Measurements from ENCODE around the gene COG5. TPM values are rescaled to one million over a fixed set of nuclear protein-coding genes. Genes with fewer than 3 reads are reported as not detected.

COG5 gene
- total RNA-seq, 1 experiment from 2014 or later: 20.2 TPM

DNA sequence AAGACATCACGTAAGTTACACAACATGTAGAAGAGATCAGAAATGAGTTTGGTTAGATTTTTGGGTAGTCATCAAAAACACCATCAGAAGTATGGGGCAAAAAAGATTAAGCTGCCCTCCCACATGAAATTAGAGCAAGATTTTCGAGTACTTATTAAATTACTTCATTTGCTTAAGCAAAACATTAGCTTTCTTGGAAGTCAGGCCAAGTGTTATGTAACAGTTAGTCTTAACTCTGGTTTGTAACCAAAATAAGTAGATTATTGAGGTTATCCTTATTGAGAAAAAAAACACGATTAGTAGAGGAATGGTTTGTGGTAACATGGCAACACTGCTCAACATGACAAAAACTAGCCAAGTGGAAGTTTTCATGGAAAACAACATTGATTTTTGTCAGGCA is 357.0 kb downstream of the COG5 start:
- H3K27me3 ChIP-seq (ENCODE audit: insufficient read depth, low read length): no peaks in the 10 kb centered on the region
- H3K56ac ChIP-seq (ENCODE audit: insufficient read length, low read depth, low read length): no peak overlapping the region
- Mint-ChIP-seq H3K4me1 (no peaks in the 10 kb centered on the region), H3K9me3 (no peaks in the 10 kb centered on the region), H3K36me3 (ENCODE audit: insufficient read depth in 1 of 3, low read depth in 3 of 3) (peaks cover 7 to 33% (median 25%) of the 10 kb centered on the region in 3 experiments; a peak in 6 of 7 replicates), H3K4me3 (no peak overlapping the region), H3K27ac (no peak overlapping the region), H3K27me3 (ENCODE audit: low read depth) (no peaks in the 10 kb centered on the region)
- no peak overlapping the region for H2BK12ac ChIP-seq (ENCODE audit: insufficient read length, low read depth, low read length)
- H2BK120ac ChIP-seq (ENCODE audit: low read depth, low read length, poor library complexity, severe bottlenecking): no peak overlapping the region
- no peak overlapping the region for H4K8ac ChIP-seq (replicated peaks; ENCODE audit: insufficient read length, low read depth, low read length)
- H3K79me2 ChIP-seq (ENCODE audit: insufficient read depth, low read length): no peaks in the 10 kb centered on the region
- no peaks in the 10 kb centered on the region for H3K23me2 ChIP-seq (ENCODE audit: insufficient read length, low read depth, low read length, poor library complexity, severe bottlenecking)
- H3K4me2 ChIP-seq (ENCODE audit: insufficient read depth, insufficient read length, low read length): no peak overlapping the region
- TF ChIP-seq, protein P1, sequence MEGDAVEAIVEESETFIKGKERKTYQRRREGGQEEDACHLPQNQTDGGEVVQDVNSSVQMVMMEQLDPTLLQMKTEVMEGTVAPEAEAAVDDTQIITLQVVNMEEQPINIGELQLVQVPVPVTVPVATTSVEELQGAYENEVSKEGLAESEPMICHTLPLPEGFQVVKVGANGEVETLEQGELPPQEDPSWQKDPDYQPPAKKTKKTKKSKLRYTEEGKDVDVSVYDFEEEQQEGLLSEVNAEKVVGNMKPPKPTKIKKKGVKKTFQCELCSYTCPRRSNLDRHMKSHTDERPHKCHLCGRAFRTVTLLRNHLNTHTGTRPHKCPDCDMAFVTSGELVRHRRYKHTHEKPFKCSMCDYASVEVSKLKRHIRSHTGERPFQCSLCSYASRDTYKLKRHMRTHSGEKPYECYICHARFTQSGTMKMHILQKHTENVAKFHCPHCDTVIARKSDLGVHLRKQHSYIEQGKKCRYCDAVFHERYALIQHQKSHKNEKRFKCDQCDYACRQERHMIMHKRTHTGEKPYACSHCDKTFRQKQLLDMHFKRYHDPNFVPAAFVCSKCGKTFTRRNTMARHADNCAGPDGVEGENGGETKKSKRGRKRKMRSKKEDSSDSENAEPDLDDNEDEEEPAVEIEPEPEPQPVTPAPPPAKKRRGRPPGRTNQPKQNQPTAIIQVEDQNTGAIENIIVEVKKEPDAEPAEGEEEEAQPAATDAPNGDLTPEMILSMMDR (conservative IDR thresholded peaks at IDR 0.05): no peak
- H3K14ac ChIP-seq (ENCODE audit: insufficient read depth, low read length): no peak overlapping the region
- H2BK5ac ChIP-seq (ENCODE audit: insufficient read length, low read length): no peak overlapping the region
- H2BK15ac ChIP-seq (ENCODE audit: low read depth, low read length): no peak overlapping the region
- H2BK20ac ChIP-seq (ENCODE audit: low read depth, low read length, poor library complexity, severe bottlenecking): no peak overlapping the region
- H3K4me1 ChIP-seq (ENCODE audit: insufficient read depth, low read length): no peaks in the 10 kb centered on the region
- H4K91ac ChIP-seq (ENCODE audit: insufficient read length, low read depth, low read length): no peak overlapping the region
- H3K9ac ChIP-seq (ENCODE audit: extremely low read depth, insufficient read length, low read length): no peak overlapping the region
- no peak overlapping the region for H4K5ac ChIP-seq (ENCODE audit: insufficient read length, low read depth, low read length)
- no peak overlapping the region for H2AFZ ChIP-seq (ENCODE audit: low read length)
- H2AK5ac ChIP-seq (ENCODE audit: insufficient read length, low read length): no peak overlapping the region
- H3K9me3 ChIP-seq (ENCODE audit: control insufficient read depth, low read depth, low read length): no peaks in the 10 kb centered on the region
- H3K79me1 ChIP-seq (ENCODE audit: insufficient read depth, low read depth, low read length, poor library complexity, severe bottlenecking): no peaks in the 10 kb centered on the region
- no peak overlapping the region for H3T11ph ChIP-seq (ENCODE audit: low read length)
- H3K23ac ChIP-seq (ENCODE audit: insufficient read length, low read depth, low read length): no peak overlapping the region
- H3K27ac ChIP-seq (ENCODE audit: insufficient read length, low read depth, low read length): no peak overlapping the region
- no peak for DNase-seq
- no peak overlapping the region for H3K18ac ChIP-seq (ENCODE audit: insufficient read length, low read depth, low read length)
- no peaks in the 10 kb centered on the region for H4K20me1 ChIP-seq (ENCODE audit: control insufficient read depth, insufficient read depth, insufficient read length)
- no CpG with 5 or more reads among the region's 3 CpGs for WGBS (ENCODE audit: extremely low coverage, insufficient read length, low lambda C conversion rate)
- no peak overlapping the region for H3K4ac ChIP-seq (ENCODE audit: low read depth, low read length)

All from H9 (cell line).